A549 (cell line): ENCODE data around the gene PLA2G5. TPM values are rescaled to one million over a fixed set of nuclear protein-coding genes. Genes with fewer than 3 reads are reported as not detected.

ENCODE experiments used
- ATAC-seq, 2 experiments: fragments of 200-7000 bp in 1 of 2; fragments of >200 bp in 1 of 2; cut with Nextera tagmentation in 1 of 2; cut with Tn5 transposase in 1 of 2; 3 replicates each; pipeline versions ENCODE4 v1.8.0 to v1.9.1; 2018 to 2020; ENCODE audit warnings: mild to moderate bottlenecking in 1 of 2, moderate library complexity in 1 of 2
- CTCF ChIA-PET: fragments of 300-600 bp; sonication (Branson Sonifier 250); formaldehyde crosslinking; extraction: SDS; loops from one replicate; lab custom pipeline; 2021; ENCODE audit warnings: antibody characterized with exemption, inconsistent platforms; lab: Yijun Ruan, JAX
- POLR2A ChIA-PET: fragments of 350-600 bp; formaldehyde crosslinking; extraction: SDS; loops from one replicate; lab custom pipeline; 2021; ENCODE audit warnings: antibody characterized with exemption, inconsistent platforms; lab: Yijun Ruan, JAX
- DNase-seq, 2 experiments: peaks; one replicate each; pipeline versions ENCODE4 v3.0.0 to v3.0.0-alpha.2; 2011 to 2016; ENCODE audit warnings: low read depth in 1 of 2, low spot score in 1 of 2
- FAIRE-seq: peaks from 2 replicates; lab custom pipeline; 2011; peaks lifted over from hg19 to GRCh38; lab: Jason Lieb, UNC
- H3K27ac ChIP-seq, 2 experiments: fragments of >200 bp; sonication (Bioruptor Twin); formaldehyde crosslinking; 3 replicates each; pipeline ENCODE4 v1.5.1; 2016 to 2017
- H3K4me1 ChIP-seq: fragments of >200 bp; sonication (Bioruptor Twin); formaldehyde crosslinking; 3 replicates; pipeline ENCODE4 v1.6.1; 2016
- H3K4me2 ChIP-seq: fragments of >200 bp; sonication (Bioruptor Twin); formaldehyde crosslinking; 3 replicates; pipeline ENCODE4 v1.6.1; 2016
- H3K4me3 ChIP-seq: fragments of >200 bp; sonication (Bioruptor Twin); formaldehyde crosslinking; 3 replicates; pipeline ENCODE4 v1.5.1; 2016
- H3K9me3 ChIP-seq: fragments of >200 bp; sonication (Bioruptor Twin); formaldehyde crosslinking; 3 replicates; pipeline ENCODE4 v1.6.1; 2016
- CHD4 ChIP-seq: fragments of 200-600 bp; sonication (generic); IDR thresholded peaks from 2 replicates; pipeline ENCODE4 v1.6.1; 2016; ENCODE audit warnings: antibody characterized with exemption, mild to moderate bottlenecking, borderline replicate concordance
- CTCF ChIP-seq: fragments of >200 bp; sonication (Bioruptor Twin); formaldehyde crosslinking; IDR thresholded peaks from 3 replicates; pipeline ENCODE4 v1.5.1; 2016
- EP300 ChIP-seq, 2 experiments: fragments of >200 bp; sonication (Bioruptor Twin); formaldehyde crosslinking; IDR thresholded peaks; 2 replicates in 1 of 2; 3 replicates in 1 of 2; pipeline ENCODE4 v1.6.1; 2016 to 2017
- ESRRA ChIP-seq: fragments of 150-350 bp; IDR thresholded peaks from 2 replicates; pipeline ENCODE4 v1.6.1; 2014; ENCODE audit warnings: mild to moderate bottlenecking, low read length, borderline replicate concordance
- HDAC2 ChIP-seq: fragments of 200-600 bp; sonication (generic); IDR thresholded peaks from 2 replicates; pipeline ENCODE4 v1.6.1; 2016
- HOXA7 ChIP-seq: fragments of 250-450 bp; sonication (Bioruptor Pico); IDR thresholded peaks from 2 replicates; pipeline ENCODE4 v1.5.0; 2020; ENCODE audit warnings: mild to moderate bottlenecking, moderate library complexity
- HOXB5 ChIP-seq: fragments of 250-450 bp; sonication (Bioruptor Pico); IDR thresholded peaks from 2 replicates; pipeline ENCODE4 v1.5.0; 2020; ENCODE audit warnings: mild to moderate bottlenecking, moderate library complexity
- MAFK ChIP-seq: fragments of 450-650 bp; IDR thresholded peaks from 2 replicates; pipeline ENCODE4 v1.6.1; 2014; ENCODE audit not compliant: partially characterized antibody
- PBX3 ChIP-seq: IDR thresholded peaks from 2 replicates; pipeline ENCODE4 v1.6.1; 2012
- POLR2A ChIP-seq: IDR thresholded peaks from 2 replicates; pipeline ENCODE4 v1.6.1; 2012; ENCODE audit warnings: mild to moderate bottlenecking, low read length
- REST ChIP-seq: fragments of 200-600 bp; sonication (generic); IDR thresholded peaks from 2 replicates; pipeline ENCODE4 v1.6.1; 2016; ENCODE audit warnings: antibody characterized with exemption, mild to moderate bottlenecking, moderate library complexity
- TFCP2L1 ChIP-seq: fragments of 250-450 bp; sonication (Bioruptor Pico); IDR thresholded peaks from 2 replicates; pipeline ENCODE4 v1.5.0; 2021; ENCODE audit warnings: mild to moderate bottlenecking
- ZNF302 ChIP-seq: fragments of 250-450 bp; sonication (Bioruptor Pico); IDR thresholded peaks from 2 replicates; pipeline ENCODE4 v1.9.0; 2021; ENCODE audit warnings: inconsistent platforms, mild to moderate bottlenecking, moderate library complexity
- WGBS: methylation state at CpG from one replicate; pipeline ENCODE4 v1.1.6; 2017; ENCODE audit errors: missing lambda C conversion rate; 5-methylcytosine and 5-hydroxymethylcytosine counted together
- polyA plus RNA-seq, 4 experiments: library from polyadenylated mRNA; depleted of rRNA in 3 of 4; stranded (reverse); fragments of >200 nt; fragmentation: RNase III in 1 of 4; extraction: RNeasy Plus Mini Kit Qiagen cat#74134 plus additional on column Dnase treatment in 1 of 4; gene quantifications; 2 replicates in 3 of 4; 3 replicates in 1 of 4; pipeline ENCODE4 v1.2.3, GENCODE V29; 2011 to 2017

Gene PLA2G5
- polyA plus RNA-seq, 2 of the 4 experiments (the other 2 are of a cell fraction): not detected

DNA sequence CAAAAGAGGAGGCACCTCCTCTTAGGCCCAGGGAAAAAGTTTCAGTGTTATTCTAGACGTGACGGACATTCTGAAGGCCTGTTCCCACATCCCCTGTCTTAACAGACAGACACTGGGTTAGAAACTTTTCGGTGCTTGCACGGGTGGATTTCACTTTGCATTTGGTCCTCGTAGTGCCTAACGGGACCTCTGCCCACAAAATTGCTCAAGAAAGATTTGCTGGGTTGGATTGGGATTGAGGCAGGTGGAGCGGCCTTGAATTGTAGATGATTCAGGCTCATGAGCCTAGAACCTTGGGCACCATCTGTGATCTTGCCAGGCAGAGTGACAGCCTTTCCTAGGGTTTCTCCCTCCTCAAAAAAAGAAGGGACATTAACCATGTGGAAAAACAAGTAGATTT lies 2.8 kb downstream of the PLA2G5 start:
- DNase-seq (no peak), ATAC-seq (no peak), FAIRE-seq (no peak)
- 69% methylated on average over 7 of the region's 7 CpGs for WGBS
- no peak overlapping the region for H3K4me3 ChIP-seq
- H3K4me2 ChIP-seq: no peak overlapping the region
- H3K9me3 ChIP-seq: no peaks in the 10 kb centered on the region
- ChIA-PET CTCF (no interaction called here), POLR2A (no interaction called here)
- no peaks in the 10 kb centered on the region for H3K4me1 ChIP-seq
- TF ChIP-seq CHD4: no peak
- no peak for TF ChIP-seq TFCP2L1 (CRISPR knock-in tag)
- TF ChIP-seq ESRRA: no peak
- no peak overlapping the region for H3K27ac ChIP-seq

- POLR2A ChIA-PET: no interaction called here
- no peak for TF ChIP-seq POLR2A
- TF ChIP-seq, all 56 proteins: peak for 0
- no peak for FAIRE-seq
- H3K9me3 ChIP-seq: no peaks in the 10 kb centered on the region
- no peaks in the 10 kb centered on the region for H3K4me1 ChIP-seq
- H3K4me3 ChIP-seq: no peak overlapping the region
- CTCF ChIA-PET: interaction anchor here (0.7 kb wide), 1 partner anchor 15 kb away, joined by 3 read pairs; no protein-coding TSS in a partner anchor
- WGBS: 70% methylated on average over 2 of the region's 2 CpGs
- H3K4me2 ChIP-seq: no peak overlapping the region
- H3K27ac ChIP-seq: no peak overlapping the region
- no peak for DNase-seq
- ATAC-seq: no peak
Measured at GRCh38 chr1:20073256-20073655, 3.3 kb downstream of the PLA2G5 start.

GRCh38 chr1:20074055-20074724 lies 4.2 kb downstream of the PLA2G5 start:
- no peak for DNase-seq
- CTCF ChIA-PET: interaction anchor here (0.7 kb wide), 2 partner anchors 15 to 542 kb away, joined by 3 read pairs; no protein-coding TSS in a partner anchor
- WGBS: 53% methylated on average over 11 of the region's 11 CpGs
- ATAC-seq: no peak
- TF ChIP-seq HOXB5 (CRISPR knock-in tag) (no peak), EP300 (IDR thresholded peaks at IDR 0.05) (no peak), HDAC2 (no peak), HOXA7 (CRISPR knock-in tag) (no peak), MAFK (no peak), REST (no peak), ZNF302 (no peak), CTCF (no peak), PBX3 (no peak)
- H3K9me3 ChIP-seq: no peaks in the 10 kb centered on the region
- POLR2A ChIA-PET: no interaction called here
- no peak for FAIRE-seq
- H3K4me2 ChIP-seq: no peak overlapping the region
- no peak overlapping the region for H3K4me3 ChIP-seq
- H3K27ac ChIP-seq: no peak overlapping the region
- no peaks in the 10 kb centered on the region for H3K4me1 ChIP-seq
